ENCODE results near the gene DDX49.
"Not testable (repeated sequence)": the region's sequence is repeated elsewhere in the genome, so short reads cannot be mapped to it uniquely, and the experiment has no call there.

The DDX49 gene

DNA sequence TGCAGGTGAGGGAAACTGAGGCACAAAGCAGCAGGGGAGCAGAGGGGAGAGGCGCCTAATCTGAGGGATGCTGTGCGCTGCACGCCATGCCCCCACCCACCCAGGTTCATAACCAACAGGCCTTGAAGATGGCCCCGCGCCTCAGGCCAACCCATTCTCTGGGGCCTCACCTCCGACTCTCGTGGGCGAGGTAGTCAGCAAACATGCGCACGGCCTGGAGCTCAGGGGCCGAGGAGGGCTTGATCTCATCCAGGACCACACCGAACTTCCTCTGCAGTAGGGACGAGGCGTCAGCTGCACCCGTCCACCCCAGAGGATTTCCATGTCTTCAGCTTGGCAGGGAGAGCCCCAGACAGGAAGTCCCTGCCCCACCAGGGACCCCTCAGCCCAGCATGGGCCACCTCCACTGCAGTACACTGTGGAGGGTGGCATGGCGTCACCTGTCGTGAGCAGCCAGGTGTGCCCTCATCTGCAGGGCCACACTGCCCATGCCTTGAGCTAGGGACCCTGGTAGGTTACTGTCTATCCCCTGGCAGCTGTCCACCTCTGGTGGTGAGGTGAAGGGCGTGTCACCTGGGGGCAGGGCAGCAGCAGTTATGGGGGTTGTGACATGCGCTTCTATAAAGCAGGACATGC lies 8.6 kb upstream of the DDX49 start:
- DNase-seq (ENCODE audit: low spot score) = no peak

DNA sequence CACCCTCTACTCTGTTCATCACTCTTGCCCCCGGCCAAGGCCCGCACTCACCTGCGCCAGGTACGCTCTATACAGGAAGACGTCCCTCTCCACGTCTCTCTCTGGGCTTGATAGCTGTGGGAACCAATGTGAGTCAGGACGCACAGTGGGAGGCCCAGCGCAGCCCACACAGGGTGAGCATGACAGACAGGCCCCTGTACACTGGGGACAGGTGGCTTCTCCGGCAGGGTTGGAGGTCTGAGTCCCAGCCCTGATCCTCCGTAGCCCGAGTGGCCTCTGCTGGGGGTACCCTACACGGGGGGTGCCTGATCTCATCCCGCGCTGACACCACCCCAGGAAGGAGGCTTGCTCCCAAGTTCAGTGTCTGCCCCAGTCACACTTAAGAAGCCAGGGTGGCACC lies 6.6 kb upstream of the DDX49 start:
- DNase-seq (ENCODE audit: low spot score) = no peak

DNA sequence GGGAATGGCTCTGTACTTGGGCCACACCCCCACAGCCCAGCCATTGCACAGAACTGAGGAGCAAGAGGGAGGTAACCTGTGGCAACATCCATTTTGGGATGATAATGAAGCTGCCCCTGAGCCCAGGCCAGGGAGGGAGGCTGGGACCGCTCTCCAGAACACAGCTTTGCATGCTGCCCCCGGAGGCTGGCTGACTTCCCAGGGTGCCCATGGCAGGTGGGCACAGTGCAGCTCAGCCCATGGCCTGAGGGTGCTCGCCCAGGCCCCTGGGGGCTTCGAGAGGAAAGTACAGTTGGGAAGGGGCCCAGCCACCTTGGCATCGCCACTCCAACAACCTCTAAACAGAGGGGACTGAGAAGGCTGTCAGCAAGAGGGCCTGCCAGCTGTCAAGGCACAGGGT lies 6.0 kb upstream of the DDX49 start:
- DNase-seq (ENCODE audit: low spot score) = no peak

DNA sequence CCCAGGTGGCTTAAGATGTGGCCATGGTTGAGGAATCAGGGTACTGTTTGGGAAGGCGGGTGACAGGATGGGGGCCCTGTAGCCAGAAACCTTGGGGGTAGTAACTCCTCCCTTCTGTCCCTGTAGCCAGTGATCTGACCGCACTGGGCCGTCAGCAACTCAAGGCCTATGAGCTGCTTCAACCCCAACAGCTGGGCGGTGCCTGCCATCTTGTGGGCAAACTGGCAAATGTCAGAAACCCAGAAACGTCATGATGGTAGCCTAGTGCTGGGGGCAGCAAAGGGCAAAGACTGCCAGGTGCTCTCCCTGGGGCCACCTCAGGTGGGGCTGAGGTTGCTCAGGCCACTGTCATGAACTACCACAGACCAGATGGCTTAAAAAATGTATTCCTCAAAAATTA lies 3.9 kb upstream of the DDX49 start:
- DNase-seq (ENCODE audit: low spot score) = peak; percentile 84

DNA sequence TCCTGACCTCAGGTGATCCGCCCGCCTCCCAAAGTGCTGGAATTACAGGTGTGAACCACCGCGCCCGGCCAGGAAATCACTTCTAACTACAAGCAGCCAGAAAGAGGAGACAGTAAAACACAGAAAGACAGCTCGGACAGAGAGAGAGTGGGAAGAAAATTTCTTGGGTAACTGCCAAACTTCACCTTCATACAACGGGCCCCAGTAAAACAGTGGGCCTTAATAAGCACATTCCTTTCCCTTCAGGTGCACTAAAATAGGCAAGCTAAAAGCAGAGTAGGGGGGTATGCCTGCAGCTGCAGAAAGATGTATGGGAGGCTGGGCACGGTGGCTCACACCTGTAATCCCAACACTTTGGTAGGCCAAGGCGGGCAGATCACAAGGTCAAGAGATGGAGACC lies 1.9 kb upstream of the DDX49 start:
- DNase-seq (ENCODE audit: low spot score) = not testable (repeated sequence)

- no peak for DNase-seq (ENCODE audit: low spot score)
Measured at GRCh38 chr19:18919900-18920214, 342 bp downstream of the DDX49 start.

- DNase-seq (ENCODE audit: low spot score) = no peak
Measured at GRCh38 chr19:18920400-18920799, 885 bp downstream of the DDX49 start.

- no peak for DNase-seq (ENCODE audit: low spot score)
Measured at GRCh38 chr19:18921593-18921992, 2.1 kb downstream of the DDX49 start.

DNA sequence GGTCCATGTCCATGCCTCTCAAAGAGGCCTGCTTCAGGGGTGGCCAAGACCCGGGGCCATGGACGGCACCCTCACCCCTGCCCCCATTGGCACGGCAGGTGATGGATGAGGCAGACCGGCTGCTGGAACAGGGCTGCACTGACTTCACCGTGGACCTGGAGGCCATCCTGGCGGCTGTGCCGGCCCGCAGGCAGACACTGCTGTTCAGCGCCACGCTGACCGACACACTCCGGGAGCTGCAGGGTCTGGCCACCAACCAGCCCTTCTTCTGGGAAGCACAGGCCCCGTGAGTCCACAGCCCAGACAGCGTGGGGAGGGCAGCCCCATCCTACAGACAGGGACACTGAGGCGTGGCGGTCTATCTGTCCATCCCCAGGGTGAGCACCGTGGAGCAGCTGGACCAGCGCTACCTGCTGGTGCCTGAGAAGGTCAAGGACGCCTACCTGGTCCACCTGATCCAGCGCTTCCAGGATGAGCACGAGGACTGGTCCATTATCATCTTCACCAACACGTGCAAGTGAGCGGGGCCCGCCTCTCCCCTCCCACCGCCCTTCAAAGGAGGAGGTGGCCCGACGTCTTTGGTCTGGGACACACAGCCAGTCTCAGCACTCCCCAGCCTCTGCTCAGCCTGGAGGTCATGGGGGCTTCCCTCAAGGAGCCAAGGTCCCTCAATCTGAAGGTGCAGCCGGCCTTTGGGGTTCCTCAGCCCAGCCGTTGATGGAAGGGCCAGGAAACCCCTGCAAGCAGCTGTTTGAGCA lies 2.9 kb downstream of the DDX49 start:
- no peak for DNase-seq (ENCODE audit: low spot score)

DNA sequence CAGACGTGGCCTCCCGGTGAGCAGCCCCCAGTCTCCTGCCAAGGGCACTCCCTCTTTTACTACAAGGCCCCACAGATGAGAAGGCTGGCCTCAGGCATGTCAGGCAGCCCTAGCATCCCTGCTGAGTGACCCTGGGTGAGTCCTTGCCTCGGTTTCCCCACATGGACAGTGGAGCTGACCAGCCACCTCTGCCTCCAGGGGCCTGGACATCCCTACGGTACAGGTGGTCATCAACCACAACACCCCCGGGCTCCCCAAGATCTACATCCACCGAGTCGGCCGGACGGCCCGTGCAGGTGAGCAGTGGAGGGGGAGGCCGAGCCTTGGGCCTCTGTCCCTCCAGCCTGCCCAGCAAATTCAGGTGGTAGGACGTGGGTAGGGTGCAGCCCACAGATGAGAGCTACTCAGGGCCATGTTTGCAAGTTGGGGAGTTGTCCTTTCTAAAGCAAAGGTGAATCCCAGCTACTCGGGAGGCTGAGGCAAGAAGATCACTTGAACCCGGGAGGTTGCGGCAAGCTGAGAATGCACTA lies 5.2 kb downstream of the DDX49 start:
- DNase-seq (ENCODE audit: low spot score) = no peak

- DNase-seq (ENCODE audit: low spot score) = no peak
Measured at GRCh38 chr19:18928018-18928805, 8.7 kb downstream of the DDX49 start.

GRCh38 chr19:18929311-18929710 lies 9.8 kb downstream of the DDX49 start:
- DNase-seq (ENCODE audit: low spot score) = no peak

GRCh38 chr19:18931316-18932162 lies 12.0 kb downstream of the DDX49 start:
- DNase-seq (ENCODE audit: low spot score) = no peak

GRCh38 chr19:18932216-18932841 lies 12.8 kb downstream of the DDX49 start:
- peak; percentile 55 for DNase-seq (ENCODE audit: low spot score)

DNA sequence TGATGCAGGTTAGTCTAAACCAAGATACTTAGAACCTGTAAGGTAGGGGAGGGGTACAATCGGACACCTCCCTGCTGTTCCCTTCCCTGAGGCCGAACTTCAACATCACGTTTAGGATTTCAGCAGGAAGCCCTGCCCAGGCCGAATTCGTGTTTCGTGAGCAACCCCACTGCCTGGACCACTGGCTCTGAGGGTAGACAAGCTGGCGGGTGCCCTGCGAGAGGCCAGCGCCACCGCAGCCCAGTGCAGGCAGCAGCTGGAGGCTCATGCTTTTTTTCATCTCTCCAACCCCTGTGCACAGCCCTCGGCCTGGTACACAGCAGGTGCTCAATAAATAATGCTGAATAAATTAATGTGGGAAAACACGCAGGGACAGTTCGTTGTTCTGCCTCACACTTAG lies 13.8 kb downstream of the DDX49 start:
- DNase-seq (ENCODE audit: low spot score) = no peak

DNA sequence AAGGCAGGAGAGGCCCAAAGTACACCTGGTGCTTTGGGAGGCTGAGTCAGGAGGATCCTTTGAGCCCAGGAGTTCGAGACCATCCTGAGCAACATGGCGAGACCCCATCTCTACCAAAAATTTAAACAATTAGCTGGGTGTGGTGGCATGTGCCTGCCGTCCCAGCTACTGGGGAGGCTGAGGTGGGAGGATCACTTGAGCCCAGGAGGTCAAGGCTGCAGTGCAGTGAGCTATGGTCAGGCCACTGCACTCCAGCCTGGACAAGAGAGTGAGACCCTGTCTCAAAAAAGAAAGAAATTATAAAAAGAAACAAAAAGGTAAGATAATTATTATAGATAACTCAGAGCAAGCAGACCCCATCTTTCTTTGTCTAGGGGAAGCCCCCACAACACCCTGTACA lies 19.6 kb downstream of the DDX49 start:
- no peak for DNase-seq (ENCODE audit: low spot score)

DNA sequence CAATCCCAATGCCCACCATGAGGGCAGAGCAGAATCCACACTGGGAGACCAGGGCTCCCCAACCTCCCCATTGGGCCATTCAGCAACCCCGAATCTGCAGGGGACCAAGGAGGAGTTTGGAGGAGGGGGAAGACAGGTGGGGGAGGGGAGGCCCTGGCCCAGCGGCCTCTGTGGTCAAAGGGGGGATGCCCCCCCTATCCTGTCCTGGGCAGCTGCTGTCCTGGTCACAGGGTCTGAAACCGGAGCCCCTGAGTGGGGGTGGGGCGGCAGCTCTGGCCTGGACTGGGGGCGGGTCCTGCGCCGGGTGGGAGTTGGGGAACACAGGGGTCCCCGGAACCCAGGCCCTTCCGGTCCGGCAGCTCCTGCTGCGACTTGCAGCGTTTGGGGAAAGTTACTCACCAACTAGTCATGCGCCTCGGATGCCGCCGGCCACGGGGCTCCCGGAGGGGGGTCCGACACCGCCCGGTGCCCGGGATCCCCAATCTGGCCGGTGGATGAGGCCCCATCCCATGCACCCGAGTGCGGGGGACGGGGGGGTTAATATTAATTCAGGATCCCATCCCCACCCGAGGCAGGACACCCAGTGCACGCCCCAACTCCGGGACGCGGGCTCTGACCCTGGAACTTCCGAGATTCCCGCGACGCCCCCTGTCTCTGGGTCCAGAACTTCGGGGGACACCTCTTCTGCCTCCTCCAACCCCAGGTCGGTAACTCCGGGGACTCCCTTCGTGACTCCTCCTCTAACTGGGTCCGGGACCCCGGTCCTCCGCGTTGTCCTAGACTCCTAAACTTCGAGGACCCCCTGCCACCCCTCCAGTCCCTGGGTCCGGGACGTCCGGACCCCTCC lies 20.6 kb downstream of the DDX49 start:
- peak; percentile 65 for DNase-seq (ENCODE audit: low spot score)

GRCh38 chr19:18940769-18941627 lies 21.5 kb downstream of the DDX49 start, which contains the start of gene HOMER3:
TSS of gene HOMER3 (minus strand) at chr19:18941217. CDS start at chr19:18938982, 2,235 bp downstream.
- peak; percentile 76 for DNase-seq (ENCODE audit: low spot score)

GRCh38 chr19:18941628-18942354 lies 22.3 kb downstream of the DDX49 start:
- DNase-seq (ENCODE audit: low spot score) = no peak
